ENCODE data around the gene YJU2. TPM values are rescaled to one million over a fixed set of nuclear protein-coding genes. Genes with fewer than 3 reads are reported as not detected.

Gene YJU2
- total RNA-seq (37.7 TPM), polyA plus RNA-seq (10 to 100 TPM; 24.8 to 34.1 (median 28.2) TPM)

DNA sequence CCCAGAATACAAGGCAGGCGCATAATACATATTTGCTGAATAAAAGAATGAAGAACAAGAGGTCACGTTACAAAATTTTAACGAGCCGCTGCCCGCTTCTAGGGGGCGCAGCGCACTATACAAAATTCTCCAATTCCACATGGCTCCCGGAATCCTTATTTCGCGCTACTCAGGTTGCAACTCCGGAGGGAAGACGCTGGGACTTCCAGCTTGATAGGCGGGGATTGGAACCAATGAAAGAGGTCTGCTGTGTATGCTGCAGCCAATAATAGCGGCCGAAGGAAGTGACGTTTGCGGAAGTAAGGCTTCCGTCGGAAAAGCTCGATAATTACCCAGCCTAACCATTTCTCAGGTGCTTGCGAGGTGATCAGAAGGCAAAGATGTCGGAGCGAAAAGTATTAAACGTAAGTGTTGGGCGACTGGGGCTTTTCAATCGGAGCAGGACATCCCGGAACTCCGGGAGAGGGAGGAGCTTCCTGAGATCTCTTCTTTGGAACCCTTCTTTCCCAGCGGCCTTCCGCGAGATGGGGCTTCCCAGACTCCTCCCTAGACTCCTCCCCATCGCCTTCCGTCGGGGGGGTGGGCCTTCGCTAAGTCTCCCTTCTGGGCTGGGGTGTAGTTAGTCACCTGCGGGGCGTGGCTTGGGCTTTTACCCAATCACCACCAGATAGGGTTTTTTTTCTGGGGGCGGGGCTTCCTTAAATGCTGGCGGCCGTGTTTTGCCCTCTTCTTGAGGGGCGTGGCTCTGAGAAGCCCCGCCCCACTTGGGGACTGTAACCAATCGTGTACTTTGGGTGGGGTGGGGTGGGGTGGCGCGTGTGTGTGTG, at the start of gene YJU2:
Gene YJU2, plus strand, starts transcription at position 314 of the 827 bp plus-strand sequence. Its CDS starts 67 bp downstream, at position 381.
- peaks cover 0 to 2% (median 1%) of the 10 kb centered on the region in 7 donors for H3K9me3 Mint-ChIP-seq
- Histone ChIP-seq H3K36me3 (ENCODE audit: control insufficient read depth, insufficient read depth, low read length) (peaks cover 28% of the 10 kb centered on the region), H3K4me1 (ENCODE audit: control insufficient read depth, insufficient read depth, low read length, poor library complexity, severe bottlenecking) (peaks cover 7% of the 10 kb centered on the region), H3K9me3 (ENCODE audit: control insufficient read depth in 2 of 2, low read length in 2 of 2) (peaks cover 2 to 4% of the 10 kb centered on the region in 2 experiments), H3K27me3 (ENCODE audit: control insufficient read depth, insufficient read depth, low read length) (no peaks in the 10 kb centered on the region), H3K4me3 (ENCODE audit: low read depth, low read length) (peak within 1 kb of the TSS; percentile 100), H3K27ac (ENCODE audit: insufficient read depth, low read length, poor library complexity, severe bottlenecking) (peak within 1 kb of the TSS; percentile 100)
- H3K27me3 Mint-ChIP-seq: no peaks in the 10 kb centered on the region
- H3K27ac Mint-ChIP-seq: peak within 1 kb of the TSS; percentile 97 to 99 (median 99)
- peaks cover 27% of the 10 kb centered on the region for H3K36me3 Mint-ChIP-seq
- peak; percentile 93 for ATAC-seq (ENCODE audit: low read depth in 2 of 2)
- H3K4me1 Mint-ChIP-seq: peaks cover 0 to 30% (median 16%) of the 10 kb centered on the region in 4 donors
- peak; percentile 99 to 100 (median 99) for DNase-seq
- H3K4me3 Mint-ChIP-seq: peak within 1 kb of the TSS; percentile 93 to 95 (median 95)

DNA sequence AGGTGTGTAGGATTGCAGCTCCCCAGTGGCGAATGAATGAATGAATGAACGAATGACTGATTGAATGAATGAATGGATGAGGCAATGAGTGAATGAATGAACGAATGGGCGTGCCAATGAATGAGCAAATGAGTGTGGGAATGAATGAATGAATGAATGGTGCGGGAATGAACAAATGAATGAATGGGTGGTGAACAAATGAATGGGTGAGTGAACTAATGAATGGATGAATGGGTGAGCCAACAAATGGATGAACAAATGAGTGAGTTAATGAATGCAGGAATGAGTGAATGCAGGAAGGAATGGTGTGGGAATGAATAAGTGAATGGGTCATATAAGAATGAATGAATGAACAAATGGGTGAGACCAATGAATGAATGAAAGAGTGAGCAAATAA, 49.7 kb upstream of the YJU2 start:
- Mint-ChIP-seq H3K27me3 (peaks cover 13% of the 10 kb centered on the region), H3K4me1 (peaks cover 5 to 15% (median 8%) of the 10 kb centered on the region in 4 donors), H3K36me3 (peaks cover 4% of the 10 kb centered on the region), H3K4me3 (peak overlapping the region in 1 of 4 donors; percentile 66), H3K9me3 (peaks cover 0 to 5% (median 0%) of the 10 kb centered on the region in 7 donors), H3K27ac (peak overlapping the region in 1 of 3 donors; percentile 71)
- Histone ChIP-seq H3K4me1 (ENCODE audit: control insufficient read depth, insufficient read depth, low read length, poor library complexity, severe bottlenecking) (no peaks in the 10 kb centered on the region), H3K9me3 (ENCODE audit: control insufficient read depth in 2 of 2, low read length in 2 of 2) (no peaks in the 10 kb centered on the region), H3K4me3 (ENCODE audit: low read depth, low read length) (no peak overlapping the region), H3K36me3 (ENCODE audit: control insufficient read depth, insufficient read depth, low read length) (no peaks in the 10 kb centered on the region), H3K27me3 (ENCODE audit: control insufficient read depth, insufficient read depth, low read length) (peaks cover 7% of the 10 kb centered on the region), H3K27ac (ENCODE audit: insufficient read depth, low read length, poor library complexity, severe bottlenecking) (no peak overlapping the region)
- ATAC-seq (ENCODE audit: low read depth in 2 of 2) (no peak), DNase-seq (no peak)

DNA sequence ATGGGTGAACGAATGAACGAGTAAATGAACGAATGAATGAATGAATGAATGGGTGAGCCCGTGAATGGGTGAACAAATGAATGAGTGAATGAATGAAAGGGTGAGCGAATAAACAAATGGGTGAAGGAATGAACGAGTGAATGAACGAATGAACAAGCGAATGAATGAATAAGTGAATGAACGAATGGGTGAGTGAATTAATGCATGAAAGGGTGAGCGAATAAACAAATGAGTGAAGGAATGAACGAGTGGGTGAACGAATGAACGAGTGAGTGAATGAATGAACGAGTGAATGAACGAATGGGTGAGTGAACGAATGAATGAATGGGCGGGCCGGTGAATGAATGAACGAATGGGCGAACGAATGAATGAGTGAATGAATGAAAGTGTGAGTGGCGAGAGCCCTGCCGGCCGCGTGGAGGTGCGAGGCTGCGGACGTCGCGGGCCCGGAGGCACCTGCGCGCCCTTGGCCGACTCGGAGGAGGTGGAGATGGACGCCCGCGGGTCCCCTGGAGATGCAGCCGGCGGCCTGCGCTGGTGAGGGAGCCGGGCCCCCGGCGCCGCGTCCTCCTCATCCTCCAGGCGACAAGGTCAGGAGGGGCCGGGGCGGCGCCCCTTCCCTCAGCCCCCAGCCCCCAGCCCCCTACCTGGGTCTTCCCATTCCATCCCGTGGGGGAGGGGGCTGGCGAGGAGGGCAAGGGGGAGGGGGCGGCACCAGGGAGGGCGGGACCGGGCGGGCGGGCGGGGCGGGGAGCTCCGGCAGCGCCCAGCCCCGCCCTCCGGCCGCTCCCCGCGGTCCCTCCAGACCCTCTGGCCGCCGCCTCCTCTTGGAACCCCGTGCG, 49.0 kb upstream of the YJU2 start:
- peaks cover 7% of the 10 kb centered on the region for H3K27me3 ChIP-seq (ENCODE audit: control insufficient read depth, insufficient read depth, low read length)
- DNase-seq (peak in 1 of 3 donors; percentile 25), ATAC-seq (ENCODE audit: low read depth in 2 of 2) (no peak)
- no peaks in the 10 kb centered on the region for H3K36me3 ChIP-seq (ENCODE audit: control insufficient read depth, insufficient read depth, low read length)
- Mint-ChIP-seq H3K27ac (peak overlapping the region in 1 of 3 donors; percentile 71), H3K4me1 (peaks cover 5 to 15% (median 8%) of the 10 kb centered on the region in 4 donors), H3K9me3 (peaks cover 0 to 5% (median 0%) of the 10 kb centered on the region in 7 donors), H3K4me3 (peak overlapping the region in 1 of 4 donors; percentile 66), H3K36me3 (peaks cover 4% of the 10 kb centered on the region), H3K27me3 (peaks cover 13% of the 10 kb centered on the region)
- H3K9me3 ChIP-seq (ENCODE audit: control insufficient read depth in 2 of 2, low read length in 2 of 2): no peaks in the 10 kb centered on the region
- H3K4me1 ChIP-seq (ENCODE audit: control insufficient read depth, insufficient read depth, low read length, poor library complexity, severe bottlenecking): no peaks in the 10 kb centered on the region
- no peak overlapping the region for H3K27ac ChIP-seq (ENCODE audit: insufficient read depth, low read length, poor library complexity, severe bottlenecking)
- H3K4me3 ChIP-seq (ENCODE audit: low read depth, low read length): no peak overlapping the region

GRCh38 chr19:4198467-4199126, 48.3 kb upstream of the YJU2 start:
- no peaks in the 10 kb centered on the region for H3K36me3 ChIP-seq (ENCODE audit: control insufficient read depth, insufficient read depth, low read length)
- H3K4me3 ChIP-seq (ENCODE audit: low read depth, low read length): no peak overlapping the region
- no peak overlapping the region for H3K27ac ChIP-seq (ENCODE audit: insufficient read depth, low read length, poor library complexity, severe bottlenecking)
- peaks cover 5 to 15% (median 8%) of the 10 kb centered on the region in 4 donors for H3K4me1 Mint-ChIP-seq
- H3K27ac Mint-ChIP-seq: no peak overlapping the region
- H3K4me3 Mint-ChIP-seq: no peak overlapping the region
- ATAC-seq (ENCODE audit: low read depth in 2 of 2) (no peak), DNase-seq (no peak)
- H3K36me3 Mint-ChIP-seq: peaks cover 4% of the 10 kb centered on the region
- H3K9me3 Mint-ChIP-seq: peaks cover 0 to 5% (median 0%) of the 10 kb centered on the region in 7 donors
- H3K9me3 ChIP-seq (ENCODE audit: control insufficient read depth in 2 of 2, low read length in 2 of 2): no peaks in the 10 kb centered on the region
- H3K27me3 ChIP-seq (ENCODE audit: control insufficient read depth, insufficient read depth, low read length): peaks cover 7% of the 10 kb centered on the region
- H3K4me1 ChIP-seq (ENCODE audit: control insufficient read depth, insufficient read depth, low read length, poor library complexity, severe bottlenecking): no peaks in the 10 kb centered on the region
- H3K27me3 Mint-ChIP-seq: peaks cover 13% of the 10 kb centered on the region

DNA sequence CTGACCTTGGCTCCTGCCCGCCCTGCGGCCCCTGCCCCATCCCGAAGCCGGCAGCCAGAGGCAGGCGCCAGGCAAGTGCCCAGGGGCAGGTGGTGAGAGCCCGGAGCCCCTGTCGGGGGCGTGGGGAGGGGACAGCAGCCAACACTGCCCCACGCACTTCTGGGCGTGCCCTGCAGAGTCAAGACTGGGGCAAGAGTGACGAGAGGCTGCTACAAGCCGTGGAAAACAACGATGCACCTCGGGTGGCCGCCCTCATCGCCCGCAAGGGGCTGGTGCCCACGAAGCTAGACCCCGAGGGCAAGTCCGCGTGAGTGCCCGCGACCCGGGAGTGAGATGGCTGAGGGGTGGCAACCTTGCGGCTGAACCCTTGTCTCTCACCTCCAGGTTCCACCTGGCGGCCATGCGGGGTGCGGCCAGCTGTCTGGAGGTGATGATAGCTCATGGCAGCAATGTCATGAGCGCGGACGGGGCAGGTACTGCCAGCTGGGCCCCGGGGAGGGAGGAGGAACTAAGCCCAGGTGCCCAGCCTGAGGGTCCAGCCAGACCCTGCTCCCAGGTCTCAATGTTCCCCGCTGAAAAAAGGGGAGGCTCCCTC, 47.1 kb upstream of the YJU2 start:
- H3K4me1 Mint-ChIP-seq: peaks cover 5 to 17% (median 9%) of the 10 kb centered on the region in 4 donors
- no peaks in the 10 kb centered on the region for H3K4me1 ChIP-seq (ENCODE audit: control insufficient read depth, insufficient read depth, low read length, poor library complexity, severe bottlenecking)
- H3K27ac ChIP-seq (ENCODE audit: insufficient read depth, low read length, poor library complexity, severe bottlenecking): no peak overlapping the region
- H3K36me3 ChIP-seq (ENCODE audit: control insufficient read depth, insufficient read depth, low read length): no peaks in the 10 kb centered on the region
- no peak for DNase-seq
- no peak overlapping the region for H3K4me3 ChIP-seq (ENCODE audit: low read depth, low read length)
- peaks cover 7% of the 10 kb centered on the region for H3K27me3 ChIP-seq (ENCODE audit: control insufficient read depth, insufficient read depth, low read length)
- H3K9me3 Mint-ChIP-seq: peaks cover 0 to 5% (median 0%) of the 10 kb centered on the region in 7 donors
- no peak overlapping the region for H3K27ac Mint-ChIP-seq
- ATAC-seq (ENCODE audit: low read depth in 2 of 2): no peak
- no peak overlapping the region for H3K4me3 Mint-ChIP-seq
- H3K9me3 ChIP-seq (ENCODE audit: control insufficient read depth in 2 of 2, low read length in 2 of 2): no peaks in the 10 kb centered on the region
- H3K27me3 Mint-ChIP-seq: peaks cover 9% of the 10 kb centered on the region
- H3K36me3 Mint-ChIP-seq: peaks cover 4% of the 10 kb centered on the region

- Histone ChIP-seq H3K4me3 (ENCODE audit: low read depth, low read length) (no peak overlapping the region), H3K9me3 (ENCODE audit: control insufficient read depth in 2 of 2, low read length in 2 of 2) (no peaks in the 10 kb centered on the region), H3K27me3 (ENCODE audit: control insufficient read depth, insufficient read depth, low read length) (peaks cover 9% of the 10 kb centered on the region), H3K36me3 (ENCODE audit: control insufficient read depth, insufficient read depth, low read length) (no peaks in the 10 kb centered on the region), H3K4me1 (ENCODE audit: control insufficient read depth, insufficient read depth, low read length, poor library complexity, severe bottlenecking) (no peaks in the 10 kb centered on the region), H3K27ac (ENCODE audit: insufficient read depth, low read length, poor library complexity, severe bottlenecking) (no peak overlapping the region)
- peaks cover 0 to 5% (median 0%) of the 10 kb centered on the region in 7 donors for H3K9me3 Mint-ChIP-seq
- no peak for DNase-seq
- H3K4me3 Mint-ChIP-seq: no peak overlapping the region
- no peak for ATAC-seq (ENCODE audit: low read depth in 2 of 2)
- peaks cover 9% of the 10 kb centered on the region for H3K27me3 Mint-ChIP-seq
- H3K4me1 Mint-ChIP-seq: peaks cover 5 to 17% (median 9%) of the 10 kb centered on the region in 4 donors
- H3K36me3 Mint-ChIP-seq: peaks cover 4% of the 10 kb centered on the region
- peak overlapping the region in 2 of 3 donors; percentile 34 to 79 for H3K27ac Mint-ChIP-seq
Observed at GRCh38 chr19:4200940-4201542, 45.8 kb upstream of the YJU2 start.
